ENCODE results near the gene FHAD1. TPM values are rescaled to one million over a fixed set of nuclear protein-coding genes. Genes with fewer than 3 reads are reported as not detected.
A peak's percentile ranks its signal among the peaks of the same experiment; 100 is the strongest.
"Not testable (repeated sequence)": the region's sequence is repeated elsewhere in the genome, so short reads cannot be mapped to it uniquely, and the experiment has no call there.

FHAD1 gene
- polyA plus RNA-seq, 1 donor, result 0.79 TPM

DNA sequence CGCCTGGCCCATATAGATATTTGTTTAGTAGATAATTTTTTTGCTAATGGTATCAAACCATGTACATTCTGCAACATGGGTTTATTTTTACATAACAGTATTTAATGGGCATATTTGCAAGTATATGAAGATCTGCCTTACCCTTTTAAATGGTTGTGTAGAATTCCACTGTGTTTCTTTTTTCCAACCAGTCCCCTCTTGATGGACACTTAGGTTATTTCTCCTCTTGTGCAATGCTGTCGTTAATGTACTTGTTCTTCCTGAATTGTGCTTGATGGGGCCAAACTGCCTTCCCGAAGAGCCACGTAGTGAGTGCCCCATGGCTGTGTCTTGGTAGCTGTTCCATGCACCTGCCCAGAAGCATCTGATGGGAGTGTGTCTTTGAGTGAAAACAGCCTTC is 123.2 kb downstream of the FHAD1 start:
- no peaks in the 10 kb centered on the region for H3K36me3 ChIP-seq (ENCODE audit: control insufficient read depth, insufficient read depth, low read length)
- WGBS (ENCODE audit: insufficient coverage, low lambda C conversion rate), result no CpG with 5 or more reads among the region's 4 CpGs
- peaks cover 37% of the 10 kb centered on the region for H3K4me1 ChIP-seq (ENCODE audit: control insufficient read depth, insufficient read depth, low read length)
- no peak overlapping the region for H3K4me3 ChIP-seq (ENCODE audit: low read length)
- no peaks in the 10 kb centered on the region for H3K27me3 ChIP-seq (ENCODE audit: control insufficient read depth, insufficient read depth, low read length)
- H3K27ac ChIP-seq (ENCODE audit: low read length), result no peak overlapping the region
- H3K9me3 ChIP-seq (ENCODE audit: control insufficient read depth, low read depth, low read length), result no peaks in the 10 kb centered on the region
- no peak for DNase-seq

DNA sequence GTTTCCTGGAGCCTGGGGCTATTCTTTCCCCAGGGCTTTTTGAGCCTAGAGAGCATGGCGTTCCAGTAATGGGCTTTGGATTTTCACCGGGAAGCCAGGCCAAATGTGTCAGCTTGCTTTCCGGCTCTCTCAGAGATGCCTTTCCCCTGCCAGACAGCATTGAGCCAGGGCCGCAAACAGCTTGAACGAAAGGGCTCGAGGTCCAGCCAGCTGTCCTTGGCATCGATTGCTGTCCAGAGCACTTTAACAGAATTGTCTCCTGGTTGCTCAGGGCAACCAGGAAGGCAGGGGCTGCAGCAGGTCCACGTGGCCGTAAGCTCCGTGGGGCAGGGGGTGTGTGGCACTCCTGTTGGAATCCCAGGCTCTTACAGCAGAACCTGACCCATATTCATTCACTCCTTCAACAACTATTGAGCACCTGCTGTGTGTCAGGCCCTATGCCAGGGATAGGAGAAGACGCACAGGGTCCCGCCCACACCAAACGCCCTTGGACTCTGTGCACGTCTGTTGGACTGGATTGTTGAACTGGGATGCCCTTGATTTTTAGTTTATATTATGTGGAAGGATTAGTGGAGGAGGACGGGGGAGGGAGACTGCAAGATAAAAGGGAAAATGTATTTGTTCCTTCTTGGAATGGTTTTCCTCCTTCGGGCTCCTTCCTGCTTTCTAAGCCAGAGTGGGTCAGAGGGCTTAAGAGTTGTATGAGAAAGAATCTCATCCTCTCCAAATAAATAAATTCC is 123.9 kb downstream of the FHAD1 start:
- H3K4me1 ChIP-seq (ENCODE audit: control insufficient read depth, insufficient read depth, low read length), result peaks cover 30% of the 10 kb centered on the region
- H3K27ac ChIP-seq (ENCODE audit: low read length), result no peak overlapping the region
- no peaks in the 10 kb centered on the region for H3K36me3 ChIP-seq (ENCODE audit: control insufficient read depth, insufficient read depth, low read length)
- no peak overlapping the region for H3K4me3 ChIP-seq (ENCODE audit: low read length)
- no peaks in the 10 kb centered on the region for H3K9me3 ChIP-seq (ENCODE audit: control insufficient read depth, low read depth, low read length)
- no peaks in the 10 kb centered on the region for H3K27me3 ChIP-seq (ENCODE audit: control insufficient read depth, insufficient read depth, low read length)
- DNase-seq, result peak; percentile 37 to 69
- WGBS (ENCODE audit: insufficient coverage, low lambda C conversion rate), result 20% methylated on average over 2 of the region's 16 CpGs

DNA sequence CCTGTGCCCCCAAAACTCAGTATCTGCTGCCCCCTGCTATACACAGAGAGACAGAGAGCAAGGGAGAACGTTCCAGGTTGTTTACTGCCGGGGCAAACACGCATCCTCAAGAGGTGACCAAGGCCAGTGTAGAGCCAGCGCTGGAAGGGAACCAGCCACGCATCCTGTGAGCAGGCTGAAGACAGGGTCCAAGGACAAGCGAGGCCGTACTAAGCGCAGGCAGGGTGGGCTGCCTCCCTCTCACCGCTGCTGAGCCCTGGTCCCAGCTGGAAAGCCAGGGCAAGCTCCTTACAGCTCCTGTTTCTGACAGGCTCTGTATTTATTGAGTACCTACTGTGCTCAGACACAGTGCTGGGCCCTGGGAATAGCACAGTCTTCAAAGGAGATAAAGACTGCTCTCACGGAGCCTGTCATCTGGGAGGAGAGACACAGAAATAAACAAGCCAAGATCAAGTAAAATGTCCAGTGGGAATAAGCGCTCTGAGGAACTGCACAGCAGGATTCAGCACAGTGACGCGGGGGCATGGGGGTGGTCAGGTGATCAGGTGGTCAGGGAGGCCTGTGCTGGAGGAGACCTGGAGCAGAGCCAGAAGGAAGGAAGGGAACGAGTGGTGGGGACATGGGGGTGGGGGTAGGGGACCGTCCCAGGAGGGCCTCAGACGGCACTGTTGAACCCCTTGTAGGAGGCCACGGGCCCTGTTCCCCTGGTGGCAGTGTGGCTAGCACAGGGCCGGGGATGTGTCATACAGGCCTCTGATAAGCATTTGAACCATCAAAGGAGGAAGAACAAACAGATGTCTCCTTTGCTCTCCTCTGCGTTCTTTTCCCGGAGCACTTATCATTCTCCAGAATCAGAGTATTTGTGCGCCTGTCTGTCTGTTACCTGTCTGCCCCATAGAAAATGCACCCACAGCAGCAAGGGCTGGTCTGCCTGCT is 124.9 kb downstream of the FHAD1 start:
- Histone ChIP-seq H3K9me3 (ENCODE audit: control insufficient read depth, low read depth, low read length) (no peaks in the 10 kb centered on the region), H3K4me3 (ENCODE audit: low read length) (no peak overlapping the region), H3K36me3 (ENCODE audit: control insufficient read depth, insufficient read depth, low read length) (no peaks in the 10 kb centered on the region), H3K27ac (ENCODE audit: low read length) (no peak overlapping the region), H3K4me1 (ENCODE audit: control insufficient read depth, insufficient read depth, low read length) (peaks cover 24% of the 10 kb centered on the region), H3K27me3 (ENCODE audit: control insufficient read depth, insufficient read depth, low read length) (no peaks in the 10 kb centered on the region)
- no peak for DNase-seq
- no CpG with 5 or more reads among the region's 21 CpGs for WGBS (ENCODE audit: insufficient coverage, low lambda C conversion rate)

DNA sequence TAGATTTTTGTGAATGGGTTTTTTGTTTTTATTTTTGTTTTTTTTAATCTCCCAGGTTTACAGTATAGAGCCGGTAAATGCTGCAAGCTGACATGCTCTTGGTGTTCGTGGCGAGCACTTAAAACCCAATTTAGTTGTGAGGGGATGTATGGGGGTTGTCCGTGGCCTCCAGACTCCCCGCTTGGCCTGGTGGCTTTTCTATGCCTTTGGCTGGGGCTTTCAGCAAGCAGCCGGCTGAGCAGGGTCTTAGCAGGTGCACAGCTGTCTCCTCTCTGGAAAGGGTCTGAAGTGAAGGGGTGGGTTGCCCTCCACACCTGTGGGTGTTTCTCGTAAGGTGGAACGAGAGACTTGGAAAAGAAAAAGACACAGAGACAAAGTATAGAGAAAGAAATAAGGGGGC is 131.7 kb downstream of the FHAD1 start:
- Histone ChIP-seq H3K4me3 (ENCODE audit: low read length) (no peak overlapping the region), H3K4me1 (ENCODE audit: control insufficient read depth, insufficient read depth, low read length) (no peaks in the 10 kb centered on the region), H3K27ac (ENCODE audit: low read length) (no peak overlapping the region), H3K36me3 (ENCODE audit: control insufficient read depth, insufficient read depth, low read length) (no peaks in the 10 kb centered on the region), H3K9me3 (ENCODE audit: control insufficient read depth, low read depth, low read length) (no peaks in the 10 kb centered on the region), H3K27me3 (ENCODE audit: control insufficient read depth, insufficient read depth, low read length) (no peaks in the 10 kb centered on the region)
- WGBS (ENCODE audit: insufficient coverage, low lambda C conversion rate), result no CpG with 5 or more reads among the region's 8 CpGs
- DNase-seq, result no peak

DNA sequence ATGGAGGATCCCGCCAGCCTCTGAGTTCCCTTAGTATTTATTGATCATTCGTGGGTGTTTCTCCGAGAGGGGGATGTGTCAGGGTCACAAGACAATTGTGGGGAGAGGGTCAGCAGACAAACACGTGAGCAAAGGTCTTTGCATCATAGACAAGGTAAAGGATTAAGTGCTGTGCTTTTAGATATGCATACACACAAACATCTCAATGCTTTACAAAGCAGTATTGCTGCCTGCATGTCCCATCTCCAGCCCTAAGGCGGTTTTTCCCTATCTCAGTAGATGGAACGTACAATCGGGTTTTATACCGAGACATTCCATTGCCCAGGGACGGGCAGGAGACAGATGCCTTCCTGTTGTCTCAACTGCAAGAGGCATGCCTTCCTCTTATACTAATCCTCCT is 132.1 kb downstream of the FHAD1 start:
- not testable (repeated sequence) for H3K4me1 ChIP-seq (ENCODE audit: control insufficient read depth, insufficient read depth, low read length); H3K27ac ChIP-seq (ENCODE audit: low read length); H3K36me3 ChIP-seq (ENCODE audit: control insufficient read depth, insufficient read depth, low read length); H3K4me3 ChIP-seq (ENCODE audit: low read length); H3K9me3 ChIP-seq (ENCODE audit: control insufficient read depth, low read depth, low read length); H3K27me3 ChIP-seq (ENCODE audit: control insufficient read depth, insufficient read depth, low read length); DNase-seq
- no CpG with 5 or more reads among the region's 9 CpGs for WGBS (ENCODE audit: insufficient coverage, low lambda C conversion rate)

DNA sequence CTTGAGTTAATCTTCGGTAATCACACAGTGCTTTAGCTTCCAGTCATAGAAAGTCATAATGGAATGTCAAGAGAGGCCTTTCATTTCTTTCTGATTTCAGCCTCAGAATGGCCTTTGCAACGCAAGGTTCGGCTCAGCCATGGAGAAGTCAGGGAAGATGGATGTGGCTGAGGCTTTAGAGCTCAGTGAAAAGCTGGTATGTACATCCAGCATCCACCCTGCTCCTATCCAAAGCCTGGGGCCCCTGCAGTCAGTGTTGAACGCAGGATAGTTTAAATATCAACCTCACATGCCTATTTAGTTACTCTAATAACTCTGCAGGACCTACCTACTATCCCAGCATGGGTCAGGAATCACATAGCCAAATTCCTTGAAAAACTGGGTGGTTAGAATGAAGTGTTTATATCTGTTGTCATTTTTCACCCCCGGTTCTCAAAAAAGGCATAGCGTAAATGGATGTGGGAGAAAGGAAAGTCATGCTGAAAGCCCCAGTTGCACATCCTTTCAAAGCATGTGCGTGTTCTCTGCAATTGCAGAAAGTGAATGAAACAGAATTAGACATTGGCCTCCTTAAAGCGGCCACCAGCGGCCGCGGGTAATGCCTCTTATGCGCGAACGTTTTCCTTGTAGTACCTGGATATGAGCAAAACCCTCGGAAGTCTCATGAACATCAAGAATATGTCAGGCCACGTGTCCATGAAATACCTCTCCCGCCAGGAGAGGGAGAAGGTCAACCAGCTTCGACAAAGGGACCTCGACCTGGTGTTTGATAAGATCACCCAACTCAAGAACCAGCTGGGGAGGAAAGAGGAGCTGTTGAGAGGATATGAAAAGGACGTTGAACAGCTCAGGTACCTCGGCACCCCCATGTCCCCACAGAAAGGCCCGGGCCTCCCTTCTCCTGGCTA is 133.8 kb downstream of the FHAD1 start:
- H3K36me3 ChIP-seq (ENCODE audit: control insufficient read depth, insufficient read depth, low read length), result no peaks in the 10 kb centered on the region
- no peaks in the 10 kb centered on the region for H3K4me1 ChIP-seq (ENCODE audit: control insufficient read depth, insufficient read depth, low read length)
- DNase-seq, result no peak
- H3K9me3 ChIP-seq (ENCODE audit: control insufficient read depth, low read depth, low read length), result no peaks in the 10 kb centered on the region
- no peak overlapping the region for H3K27ac ChIP-seq (ENCODE audit: low read length)
- H3K4me3 ChIP-seq (ENCODE audit: low read length), result no peak overlapping the region
- no peaks in the 10 kb centered on the region for H3K27me3 ChIP-seq (ENCODE audit: control insufficient read depth, insufficient read depth, low read length)
- no CpG with 5 or more reads among the region's 22 CpGs for WGBS (ENCODE audit: insufficient coverage, low lambda C conversion rate)

DNA sequence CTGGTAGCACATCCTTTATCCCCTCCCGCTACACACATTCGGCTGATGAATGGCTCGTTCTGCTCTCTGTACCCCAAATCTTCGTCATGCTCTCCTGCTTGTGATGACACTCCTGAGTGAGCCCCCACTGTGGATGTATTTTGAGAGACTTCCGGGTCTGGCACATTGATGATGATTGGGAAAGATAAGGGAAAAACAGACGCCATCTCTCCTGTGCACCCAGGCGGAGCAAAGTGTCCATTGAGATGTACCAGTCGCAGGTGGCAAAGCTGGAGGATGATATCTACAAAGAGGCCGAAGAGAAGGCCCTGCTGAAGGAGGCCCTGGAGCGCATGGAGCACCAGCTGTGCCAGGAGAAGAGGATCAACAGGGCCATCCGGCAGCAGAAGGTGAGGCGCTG is 134.8 kb downstream of the FHAD1 start:
- Histone ChIP-seq H3K9me3 (ENCODE audit: control insufficient read depth, low read depth, low read length) (no peaks in the 10 kb centered on the region), H3K27ac (ENCODE audit: low read length) (no peak overlapping the region), H3K4me3 (ENCODE audit: low read length) (no peak overlapping the region), H3K27me3 (ENCODE audit: control insufficient read depth, insufficient read depth, low read length) (no peaks in the 10 kb centered on the region), H3K4me1 (ENCODE audit: control insufficient read depth, insufficient read depth, low read length) (no peaks in the 10 kb centered on the region), H3K36me3 (ENCODE audit: control insufficient read depth, insufficient read depth, low read length) (no peaks in the 10 kb centered on the region)
- no peak for DNase-seq
- WGBS (ENCODE audit: insufficient coverage, low lambda C conversion rate), result 93% methylated on average over 3 of the region's 12 CpGs

DNA sequence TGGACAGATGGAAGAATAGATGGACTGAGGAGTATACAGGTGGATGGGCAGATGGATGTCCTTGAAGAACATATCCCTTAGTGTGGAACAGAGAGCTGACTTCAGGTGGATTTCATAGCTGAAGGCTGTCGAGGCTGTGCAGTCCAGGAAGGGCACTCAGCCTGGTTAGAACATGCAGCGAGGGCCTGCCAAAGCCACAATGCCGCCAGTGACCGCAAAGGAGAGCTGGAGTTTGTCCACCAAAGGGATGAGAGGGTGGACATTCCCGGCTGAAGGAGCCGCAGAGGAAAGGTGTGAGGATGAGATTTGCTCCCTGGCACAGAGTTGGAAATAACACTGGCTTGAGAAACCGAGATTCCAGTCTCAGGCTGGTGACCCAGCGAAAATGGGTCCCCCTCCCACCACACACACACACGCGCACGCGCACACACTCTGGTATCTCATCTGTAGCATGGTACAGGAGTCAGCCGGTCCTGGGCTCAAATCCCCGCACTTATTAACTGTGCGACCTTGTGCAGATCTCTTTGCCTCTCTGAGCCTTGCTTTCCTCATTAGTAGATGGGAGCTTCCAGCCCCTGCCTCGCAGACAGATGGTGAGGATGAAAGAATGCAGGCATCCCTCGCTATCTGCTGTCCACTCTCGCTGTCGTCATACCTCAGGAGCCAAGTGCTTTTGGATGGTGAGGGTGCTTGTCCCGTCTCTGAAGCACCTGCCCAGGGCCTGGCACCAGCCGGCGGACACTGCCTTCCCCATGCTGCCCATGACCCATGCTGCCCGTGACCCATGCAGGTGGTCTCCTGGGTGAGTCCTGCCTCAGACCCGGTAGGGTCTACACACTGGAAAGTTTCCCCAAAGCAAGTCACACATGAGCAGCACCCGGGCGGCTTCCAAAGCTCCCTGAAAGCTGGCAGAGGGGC is 135.8 kb downstream of the FHAD1 start:
- Histone ChIP-seq H3K4me1 (ENCODE audit: control insufficient read depth, insufficient read depth, low read length) (peaks cover 1% of the 10 kb centered on the region), H3K36me3 (ENCODE audit: control insufficient read depth, insufficient read depth, low read length) (no peaks in the 10 kb centered on the region), H3K9me3 (ENCODE audit: control insufficient read depth, low read depth, low read length) (no peaks in the 10 kb centered on the region), H3K4me3 (ENCODE audit: low read length) (no peak overlapping the region), H3K27ac (ENCODE audit: low read length) (no peak overlapping the region), H3K27me3 (ENCODE audit: control insufficient read depth, insufficient read depth, low read length) (no peaks in the 10 kb centered on the region)
- WGBS (ENCODE audit: insufficient coverage, low lambda C conversion rate), result no CpG with 5 or more reads among the region's 26 CpGs
- no peak for DNase-seq

DNA sequence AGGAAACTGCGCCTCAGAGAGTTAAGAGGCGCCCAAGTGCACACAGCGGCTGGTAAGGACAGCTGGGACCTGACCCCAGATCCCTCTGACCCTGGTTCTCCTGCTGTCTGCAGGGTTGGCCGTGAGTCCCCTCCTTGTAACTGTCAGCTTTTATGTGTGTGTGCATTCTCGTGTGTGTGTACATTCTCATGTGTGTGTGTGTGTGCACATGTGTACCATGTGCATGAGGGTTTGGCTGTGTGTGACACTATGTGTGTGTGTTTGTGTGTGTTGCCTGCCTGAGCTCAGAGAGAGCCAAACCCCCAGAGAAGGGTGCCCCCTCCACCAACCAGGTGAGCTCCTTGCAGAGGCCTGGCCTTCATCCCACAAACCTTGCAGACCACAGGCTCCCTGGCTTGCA is 136.8 kb downstream of the FHAD1 start:
- H3K27ac ChIP-seq (ENCODE audit: low read length), result no peak overlapping the region
- H3K4me1 ChIP-seq (ENCODE audit: control insufficient read depth, insufficient read depth, low read length), result peaks cover 5% of the 10 kb centered on the region
- no peaks in the 10 kb centered on the region for H3K27me3 ChIP-seq (ENCODE audit: control insufficient read depth, insufficient read depth, low read length)
- no peak overlapping the region for H3K4me3 ChIP-seq (ENCODE audit: low read length)
- no peaks in the 10 kb centered on the region for H3K9me3 ChIP-seq (ENCODE audit: control insufficient read depth, low read depth, low read length)
- DNase-seq, result no peak
- no CpG with 5 or more reads among the region's 5 CpGs for WGBS (ENCODE audit: insufficient coverage, low lambda C conversion rate)
- no peaks in the 10 kb centered on the region for H3K36me3 ChIP-seq (ENCODE audit: control insufficient read depth, insufficient read depth, low read length)

All from large intestine (tissue), 3 donors.